CD4-positive, alpha-beta T cell treated with Interleukin-6 for 4 hours (primary cell): ENCODE measurements around the gene IGDCC3.

Source experiments
- DNase-seq: peaks from one replicate; pipeline ENCODE4 v3.0.0-alpha.2; 2020; ENCODE audit warnings: mixed read lengths

The IGDCC3 gene

GRCh38 chr15:65285291-65286068 is 92.3 kb downstream of the IGDCC3 start:
- DNase-seq: no peak

- DNase-seq: no peak
Observed at GRCh38 chr15:65278480-65278879, 99.3 kb downstream of the IGDCC3 start.
